Subcutaneous adipose tissue (tissue), 4 donors: ENCODE measurements around the gene RBMXL3. TPM values are rescaled to one million over a fixed set of nuclear protein-coding genes. Genes with fewer than 3 reads are reported as not detected.

ENCODE experiments used
- CTCF ChIP-seq: fragments of 450-650 bp; IDR thresholded peaks from one replicate; pipeline ENCODE4 v1.5.1; 2016; ENCODE audit warnings: low read depth, mild to moderate bottlenecking, control low read depth, antibody characterized with exemption, moderate library complexity
- total RNA-seq, 4 donors: library from RNA; depleted of rRNA; stranded (reverse); fragments of >200 nt; gene quantifications; one replicate each; pipeline ENCODE4 v1.1.0, GENCODE V29; 2016

The RBMXL3 gene
- total RNA-seq, 4 donors from 2014 or later, result not detected

GRCh38 chrX:115214151-115214550 is 24.9 kb downstream of the RBMXL3 start:
- TF ChIP-seq CTCF, result no peak

- TF ChIP-seq CTCF, result no peak
Observed at GRCh38 chrX:115214605-115215004, 25.4 kb downstream of the RBMXL3 start.

GRCh38 chrX:115226929-115227328 is 37.7 kb downstream of the RBMXL3 start:
- no peak for TF ChIP-seq CTCF

- TF ChIP-seq CTCF, result no peak
Observed at GRCh38 chrX:115229337-115230003, 40.3 kb downstream of the RBMXL3 start.

- TF ChIP-seq CTCF, result no peak
Observed at GRCh38 chrX:115232933-115233496, 43.8 kb downstream of the RBMXL3 start.

- no peak for TF ChIP-seq CTCF
Observed at GRCh38 chrX:115233497-115234455, 44.6 kb downstream of the RBMXL3 start, which contains the start of gene LRCH2. LRCH2 (minus strand) TSS chrX:115234096; CDS start chrX:115234041, 55 bp downstream.

GRCh38 chrX:115234461-115234860 is 45.3 kb downstream of the RBMXL3 start:
- TF ChIP-seq CTCF, result no peak
